Stimulated activated CD8-positive, alpha-beta memory T cell treated with anti-CD3 and anti-CD28 coated beads, Interleukin-15, amount 100 ng/mL, for 1 hour (primary cell): ENCODE results near the gene NLRP4.

ENCODE experiments used
- DNase-seq: peaks from one replicate; pipeline ENCODE4 v3.0.0-alpha.2; 2020; ENCODE audit warnings: low read depth

The NLRP4 gene, protein sequence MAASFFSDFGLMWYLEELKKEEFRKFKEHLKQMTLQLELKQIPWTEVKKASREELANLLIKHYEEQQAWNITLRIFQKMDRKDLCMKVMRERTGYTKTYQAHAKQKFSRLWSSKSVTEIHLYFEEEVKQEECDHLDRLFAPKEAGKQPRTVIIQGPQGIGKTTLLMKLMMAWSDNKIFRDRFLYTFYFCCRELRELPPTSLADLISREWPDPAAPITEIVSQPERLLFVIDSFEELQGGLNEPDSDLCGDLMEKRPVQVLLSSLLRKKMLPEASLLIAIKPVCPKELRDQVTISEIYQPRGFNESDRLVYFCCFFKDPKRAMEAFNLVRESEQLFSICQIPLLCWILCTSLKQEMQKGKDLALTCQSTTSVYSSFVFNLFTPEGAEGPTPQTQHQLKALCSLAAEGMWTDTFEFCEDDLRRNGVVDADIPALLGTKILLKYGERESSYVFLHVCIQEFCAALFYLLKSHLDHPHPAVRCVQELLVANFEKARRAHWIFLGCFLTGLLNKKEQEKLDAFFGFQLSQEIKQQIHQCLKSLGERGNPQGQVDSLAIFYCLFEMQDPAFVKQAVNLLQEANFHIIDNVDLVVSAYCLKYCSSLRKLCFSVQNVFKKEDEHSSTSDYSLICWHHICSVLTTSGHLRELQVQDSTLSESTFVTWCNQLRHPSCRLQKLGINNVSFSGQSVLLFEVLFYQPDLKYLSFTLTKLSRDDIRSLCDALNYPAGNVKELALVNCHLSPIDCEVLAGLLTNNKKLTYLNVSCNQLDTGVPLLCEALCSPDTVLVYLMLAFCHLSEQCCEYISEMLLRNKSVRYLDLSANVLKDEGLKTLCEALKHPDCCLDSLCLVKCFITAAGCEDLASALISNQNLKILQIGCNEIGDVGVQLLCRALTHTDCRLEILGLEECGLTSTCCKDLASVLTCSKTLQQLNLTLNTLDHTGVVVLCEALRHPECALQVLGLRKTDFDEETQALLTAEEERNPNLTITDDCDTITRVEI

DNA sequence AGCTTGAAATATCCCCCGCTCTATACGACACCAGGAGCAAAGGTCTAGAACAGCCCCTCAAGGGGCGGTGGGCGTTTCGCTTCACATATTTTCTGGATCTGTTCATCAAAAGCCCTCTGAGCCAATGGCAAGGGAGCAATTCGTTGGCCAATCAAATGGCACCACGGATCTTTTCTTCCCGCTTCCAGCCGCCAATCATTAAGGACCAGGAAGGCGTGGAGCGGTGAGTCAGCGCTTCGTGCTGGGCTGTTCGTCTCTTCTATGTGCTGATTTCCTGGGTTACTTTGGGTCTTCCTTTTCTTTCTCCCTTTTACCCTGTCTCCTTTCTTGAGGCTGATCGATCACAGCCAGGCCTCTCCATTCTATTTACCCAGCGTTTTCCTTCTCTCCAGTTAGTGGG is at the start of gene NLRP4:
NLRP4 (plus strand) TSS at position 201 of the 400 bp plus-strand sequence. CDS start 15,541 bp downstream, outside the sequence.
- DNase-seq = no peak

DNA sequence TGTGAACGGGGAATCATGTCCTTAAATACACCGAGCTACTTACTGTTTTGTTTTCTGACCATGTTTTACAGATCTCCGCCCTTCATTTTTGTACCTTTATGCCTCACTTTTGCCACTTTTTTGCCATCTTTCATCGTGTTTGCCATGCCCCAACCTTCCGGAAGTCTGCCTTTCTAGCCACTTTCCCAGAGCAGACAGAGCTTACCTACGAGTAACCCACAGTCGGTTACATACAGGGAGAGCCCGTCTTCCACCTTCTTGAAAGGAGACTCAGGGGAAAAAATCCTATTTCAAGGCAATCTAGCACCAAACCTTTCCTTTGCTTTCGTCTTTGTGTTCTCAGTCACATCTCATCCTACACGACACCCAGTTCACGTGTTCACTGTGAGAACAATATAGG is 41.3 kb upstream of the NLRP4 start:
- no peak for DNase-seq

DNA sequence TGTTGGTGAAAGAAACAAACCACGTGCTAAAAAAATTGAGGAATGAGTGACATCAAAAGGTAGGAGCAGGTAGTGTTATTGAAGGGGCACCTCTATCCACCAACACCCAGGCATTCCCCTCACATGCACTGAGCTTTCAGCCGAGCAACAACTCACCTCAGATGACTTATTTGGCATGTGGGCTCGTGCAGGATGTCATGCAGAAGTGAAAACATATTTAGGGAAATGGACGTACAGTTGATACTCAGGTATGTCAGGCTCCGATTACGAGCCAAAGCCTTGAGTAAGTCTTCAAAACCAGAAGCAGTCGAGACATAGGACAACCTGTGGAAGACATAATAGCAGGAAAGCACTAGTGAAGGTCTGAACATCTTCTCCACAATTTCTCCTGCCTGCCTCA is 34.9 kb upstream of the NLRP4 start:
- no peak for DNase-seq

DNA sequence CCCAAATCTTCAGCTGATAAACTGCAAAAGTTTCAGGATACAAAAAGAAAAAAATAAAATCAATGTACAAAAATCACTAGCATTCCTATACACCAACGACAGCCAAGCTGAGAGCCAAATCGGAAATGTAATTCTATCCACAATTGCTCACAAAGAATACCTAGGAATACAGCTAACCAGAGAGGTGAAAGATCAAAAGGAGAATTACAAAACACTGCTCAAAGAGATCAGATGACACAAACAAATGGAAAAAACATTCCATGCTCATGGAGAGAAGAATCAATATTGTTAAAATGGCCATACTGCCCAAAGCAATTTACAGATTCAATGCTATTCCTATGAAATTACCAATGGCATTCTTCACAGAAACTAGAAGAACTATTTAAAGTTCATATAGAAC is 34.1 kb upstream of the NLRP4 start:
- DNase-seq = no peak

DNA sequence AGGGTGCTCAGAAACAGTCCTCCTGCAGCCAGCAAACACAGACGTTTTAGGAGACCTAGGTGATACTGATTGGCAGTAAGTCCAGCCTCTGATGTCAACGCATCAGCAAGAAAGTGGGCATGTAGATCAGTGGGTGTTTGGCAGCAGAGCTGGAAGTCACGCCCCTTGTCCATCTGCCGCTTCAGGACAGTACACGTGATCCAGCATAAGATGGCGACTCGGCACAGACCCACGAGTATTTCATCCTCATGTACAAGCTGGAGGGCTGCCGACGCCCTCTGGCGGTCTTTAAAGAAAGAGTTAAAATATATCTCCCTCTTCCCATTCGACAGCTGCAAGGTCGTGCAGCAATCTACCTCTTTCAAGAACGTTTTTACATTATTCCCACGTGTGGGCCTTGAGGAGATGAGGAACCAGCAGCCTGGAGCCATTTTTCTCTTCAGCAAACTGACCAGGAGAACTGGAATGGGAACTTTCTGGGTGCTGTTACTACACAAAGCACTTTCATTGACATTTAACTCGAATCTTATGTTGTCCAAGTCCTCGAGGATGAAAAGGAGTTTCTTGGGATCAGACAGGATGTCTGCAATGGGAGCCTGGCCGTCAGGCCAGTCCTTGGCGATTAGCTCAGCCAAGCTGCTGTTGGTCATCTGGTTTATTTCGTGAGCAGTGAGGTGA is 26.8 kb upstream of the NLRP4 start:
- DNase-seq = no peak

DNA sequence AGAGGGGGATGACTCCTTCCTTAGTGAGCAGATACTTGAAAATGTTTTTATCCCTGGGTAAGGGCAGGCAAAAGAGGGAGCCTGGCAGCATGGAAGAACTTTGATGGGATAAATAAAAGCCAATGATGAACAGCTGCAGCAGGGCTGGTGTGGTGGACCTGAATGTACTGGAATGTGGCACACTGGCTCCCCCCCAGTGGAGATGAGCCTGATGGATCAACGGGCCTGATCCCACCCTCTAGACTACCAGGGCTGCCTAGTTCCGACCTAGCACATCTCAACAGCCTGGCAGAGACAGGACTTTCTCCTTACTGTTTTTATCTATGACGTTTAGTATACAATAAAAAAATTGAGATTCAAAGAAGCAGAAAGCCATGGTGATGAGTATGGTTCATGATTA is 25.0 kb upstream of the NLRP4 start:
- no peak for DNase-seq

DNA sequence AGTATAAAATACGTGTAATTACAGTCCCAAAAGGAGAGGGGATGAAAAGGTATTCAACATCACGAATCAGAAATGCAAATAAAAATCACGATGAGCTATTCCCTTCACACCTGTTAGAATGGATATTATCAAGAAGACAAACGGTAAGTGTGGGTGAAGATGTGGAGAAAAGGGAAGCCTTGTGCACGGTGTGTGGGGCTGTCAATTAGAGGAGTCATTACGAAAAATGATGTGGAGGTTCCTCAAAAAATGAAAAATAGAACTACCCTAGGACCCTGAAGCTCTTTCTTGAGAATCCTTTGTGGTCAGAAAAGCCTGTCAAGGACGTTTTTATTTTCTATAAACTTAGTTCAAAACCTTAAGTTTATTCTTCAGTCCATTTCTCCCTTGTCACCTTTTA is 23.9 kb upstream of the NLRP4 start:
- no peak for DNase-seq

DNA sequence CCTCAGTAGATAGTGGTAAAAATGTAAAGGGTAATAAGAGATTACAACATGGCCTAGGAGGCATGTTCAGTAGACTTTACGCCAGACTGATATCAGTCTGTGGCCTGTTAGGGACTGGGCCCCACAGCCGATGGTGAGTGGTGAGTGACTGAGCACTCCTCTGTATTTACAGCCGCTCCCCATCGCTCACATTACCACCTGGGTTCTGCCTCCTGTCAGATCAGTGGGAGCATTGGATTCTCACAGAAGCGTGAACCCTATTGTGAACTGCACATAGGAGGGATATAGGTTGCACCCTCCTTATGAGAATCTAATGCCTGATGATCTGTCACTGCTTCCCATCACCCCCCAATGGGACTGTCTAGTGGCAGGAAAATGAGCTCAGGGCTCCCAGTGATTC is 22.4 kb upstream of the NLRP4 start:
- DNase-seq = no peak

DNA sequence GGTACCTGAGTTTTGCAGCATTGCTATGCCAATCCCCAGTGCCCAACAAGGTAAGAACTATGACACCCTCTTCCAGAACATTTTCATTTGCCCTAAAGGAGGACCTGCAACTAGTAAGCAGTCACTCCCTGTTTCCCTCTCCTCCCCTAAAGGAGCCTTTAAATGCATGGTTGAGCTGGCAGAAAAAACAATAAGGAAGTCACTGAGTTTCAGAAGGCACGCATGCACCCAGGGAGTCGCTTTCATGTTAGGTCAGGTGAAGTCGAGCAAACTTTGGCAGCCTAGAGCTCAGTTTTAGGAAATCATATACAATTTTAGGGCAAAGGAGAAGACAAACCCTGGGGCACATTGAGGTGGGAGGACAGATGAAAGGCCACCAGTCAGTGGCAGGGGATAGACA is 16.3 kb upstream of the NLRP4 start:
- no peak for DNase-seq

DNA sequence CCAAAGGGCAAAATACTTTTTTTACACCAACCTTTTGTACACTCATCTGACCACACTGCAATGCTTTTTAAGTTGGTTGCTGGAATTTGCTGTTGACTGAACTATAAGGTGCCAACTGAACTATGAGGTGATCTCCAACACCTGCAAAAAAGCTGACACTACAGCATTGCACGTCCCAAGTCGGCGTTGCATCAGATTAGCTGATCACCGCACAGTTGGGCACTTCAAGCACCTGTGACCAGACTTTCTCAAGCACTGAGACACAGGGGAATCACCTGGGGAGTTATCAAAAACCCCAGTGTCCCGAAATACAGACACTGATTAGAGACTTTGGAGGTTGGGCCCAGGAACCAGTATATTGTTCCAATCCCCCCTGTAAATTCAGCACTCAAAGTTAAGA is 5.7 kb upstream of the NLRP4 start:
- no peak for DNase-seq

DNA sequence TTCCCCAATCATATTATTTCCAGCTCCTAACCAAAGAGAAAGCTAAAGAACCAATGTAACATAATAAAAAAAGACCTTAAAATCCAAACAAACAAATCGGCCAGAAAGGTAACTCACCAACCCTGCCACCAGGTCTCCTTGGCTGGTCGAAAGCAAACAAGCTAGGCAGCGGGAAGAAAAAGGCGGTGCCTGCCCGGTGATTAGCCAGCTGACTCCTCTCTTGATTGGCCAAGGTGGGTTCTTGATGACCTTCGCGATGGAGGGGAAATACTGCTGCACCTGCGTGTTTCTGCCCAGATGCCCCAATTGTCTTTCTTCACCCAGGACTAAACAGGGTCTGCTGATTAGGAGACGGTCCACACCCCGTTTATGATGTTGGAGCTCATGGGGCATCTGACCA is 4.5 kb upstream of the NLRP4 start, which contains the start of gene NLRP11:
NLRP11 (minus strand) TSS at position 154 of the 400 bp plus-strand sequence. CDS start 13,825 bp downstream, outside the sequence.
- no peak for DNase-seq

DNA sequence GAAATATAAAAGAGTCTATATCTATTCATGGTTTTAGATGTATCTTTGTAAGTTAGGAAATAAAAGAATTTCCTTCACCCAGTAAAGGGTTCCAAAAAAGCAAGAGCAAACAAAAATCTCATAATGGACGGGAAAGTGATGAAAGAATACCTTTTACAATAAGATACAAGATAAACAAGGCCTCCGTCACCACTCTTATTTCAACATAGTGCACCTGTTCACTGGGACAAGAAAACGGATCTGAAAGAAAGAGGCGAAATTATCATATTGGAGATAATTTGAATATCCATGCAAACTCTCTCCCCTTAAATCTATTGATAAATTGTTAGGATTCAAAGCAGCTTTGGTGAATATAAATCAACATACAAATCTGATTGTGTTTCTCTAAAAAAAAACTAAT is 3.7 kb upstream of the NLRP4 start:
- no peak for DNase-seq

DNA sequence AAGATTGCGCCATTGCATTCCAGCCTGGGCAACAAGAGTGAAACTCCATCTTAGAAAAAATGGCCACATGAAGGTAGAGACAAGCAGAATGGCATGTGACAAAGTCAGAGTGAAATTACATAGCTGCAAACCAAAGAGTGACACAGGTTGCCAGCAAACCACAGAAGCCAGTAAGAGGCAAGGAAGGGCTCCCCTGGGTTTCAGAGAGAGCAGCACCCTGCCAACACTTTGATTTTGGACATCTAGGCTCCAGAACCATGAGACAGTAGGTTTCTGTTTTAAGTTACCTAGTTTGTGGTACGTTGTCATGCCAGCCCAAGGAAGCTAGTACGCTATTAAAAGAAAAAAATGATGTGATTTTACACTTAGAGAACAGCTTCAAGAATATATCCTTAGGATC is 1.9 kb downstream of the NLRP4 start:
- DNase-seq = no peak

DNA sequence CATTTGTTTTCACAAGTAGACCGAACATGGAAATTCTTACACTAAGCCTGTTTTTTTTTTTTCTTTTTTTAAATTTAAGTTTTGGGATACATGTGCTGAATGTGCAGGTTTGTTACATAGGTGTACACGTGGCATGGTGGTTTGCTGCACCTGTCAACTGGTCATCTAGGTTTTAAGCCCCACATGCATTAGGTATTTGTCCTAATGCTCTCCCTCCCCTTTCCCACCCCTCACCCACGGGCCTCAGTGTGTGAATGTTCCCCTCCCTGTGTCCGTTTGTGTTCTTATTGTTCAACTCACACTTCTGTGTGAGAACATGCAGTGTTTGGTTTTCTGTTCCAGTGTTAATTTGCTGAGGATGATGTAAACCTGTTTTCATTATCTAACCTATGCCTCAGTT is 2.6 kb downstream of the NLRP4 start:
- DNase-seq = no peak

DNA sequence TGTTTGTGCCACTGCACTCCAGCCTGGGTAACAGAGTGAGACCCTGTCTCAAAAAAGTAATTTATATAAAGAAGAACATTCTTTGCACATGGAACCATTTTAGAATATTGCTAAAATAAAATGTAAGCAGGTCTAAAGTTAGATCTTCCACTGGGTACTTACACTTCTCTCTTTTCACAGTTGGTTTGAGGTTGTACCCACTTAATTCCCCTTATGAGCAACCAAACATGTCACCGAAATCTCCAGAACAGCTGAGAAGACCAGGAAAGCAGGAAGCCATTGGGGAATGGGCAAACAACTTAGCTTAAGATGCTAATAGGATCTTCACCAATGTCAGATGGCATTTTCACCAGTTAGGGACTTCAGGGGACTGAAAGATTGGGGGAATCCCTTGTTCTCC is 18.8 kb downstream of the NLRP4 start:
- DNase-seq = no peak

DNA sequence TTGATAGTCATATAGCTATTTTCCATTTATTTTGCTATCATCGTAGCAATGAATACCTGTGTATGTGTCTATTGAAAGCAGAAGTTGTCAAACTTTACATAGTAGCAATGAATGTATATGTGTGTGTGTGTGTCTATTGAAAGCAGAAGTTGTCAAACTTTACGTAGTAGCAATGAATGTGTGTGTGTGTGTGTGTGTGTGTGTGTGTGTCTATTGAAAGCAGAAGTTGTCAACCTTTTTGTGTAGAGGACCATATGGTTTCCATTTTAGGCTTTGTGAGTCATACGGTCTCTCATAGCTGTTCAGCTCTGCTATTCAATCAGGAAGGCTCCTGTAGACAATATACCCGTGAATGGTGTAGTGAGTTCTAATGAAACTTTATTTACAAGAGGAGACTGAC is 20.8 kb downstream of the NLRP4 start:
- no peak for DNase-seq

DNA sequence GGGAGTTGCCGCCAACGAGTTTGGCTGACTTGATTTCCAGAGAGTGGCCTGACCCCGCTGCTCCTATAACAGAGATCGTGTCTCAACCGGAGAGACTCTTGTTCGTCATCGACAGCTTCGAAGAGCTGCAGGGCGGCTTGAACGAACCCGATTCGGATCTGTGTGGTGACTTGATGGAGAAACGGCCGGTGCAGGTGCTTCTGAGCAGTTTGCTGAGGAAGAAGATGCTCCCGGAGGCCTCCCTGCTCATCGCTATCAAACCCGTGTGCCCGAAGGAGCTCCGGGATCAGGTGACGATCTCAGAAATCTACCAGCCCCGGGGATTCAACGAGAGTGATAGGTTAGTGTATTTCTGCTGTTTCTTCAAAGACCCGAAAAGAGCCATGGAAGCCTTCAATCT is 21.6 kb downstream of the NLRP4 start:
- DNase-seq = no peak

DNA sequence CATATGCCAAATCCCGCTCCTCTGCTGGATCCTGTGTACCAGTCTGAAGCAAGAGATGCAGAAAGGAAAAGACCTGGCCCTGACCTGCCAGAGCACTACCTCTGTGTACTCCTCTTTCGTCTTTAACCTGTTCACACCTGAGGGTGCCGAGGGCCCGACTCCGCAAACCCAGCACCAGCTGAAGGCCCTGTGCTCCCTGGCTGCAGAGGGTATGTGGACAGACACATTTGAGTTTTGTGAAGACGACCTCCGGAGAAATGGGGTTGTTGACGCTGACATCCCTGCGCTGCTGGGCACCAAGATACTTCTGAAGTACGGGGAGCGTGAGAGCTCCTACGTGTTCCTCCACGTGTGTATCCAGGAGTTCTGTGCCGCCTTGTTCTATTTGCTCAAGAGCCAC is 22.1 kb downstream of the NLRP4 start:
- DNase-seq = no peak

DNA sequence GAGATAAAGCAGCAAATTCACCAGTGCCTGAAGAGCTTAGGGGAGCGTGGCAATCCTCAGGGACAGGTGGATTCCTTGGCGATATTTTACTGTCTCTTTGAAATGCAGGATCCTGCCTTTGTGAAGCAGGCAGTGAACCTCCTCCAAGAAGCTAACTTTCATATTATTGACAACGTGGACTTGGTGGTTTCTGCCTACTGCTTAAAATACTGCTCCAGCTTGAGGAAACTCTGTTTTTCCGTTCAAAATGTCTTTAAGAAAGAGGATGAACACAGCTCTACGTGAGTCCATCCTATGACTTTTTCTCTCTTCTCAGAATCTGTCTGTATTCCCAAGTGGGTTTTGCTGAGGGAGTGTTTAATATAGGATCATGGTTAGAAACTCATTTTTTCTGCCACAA is 22.6 kb downstream of the NLRP4 start:
- no peak for DNase-seq

DNA sequence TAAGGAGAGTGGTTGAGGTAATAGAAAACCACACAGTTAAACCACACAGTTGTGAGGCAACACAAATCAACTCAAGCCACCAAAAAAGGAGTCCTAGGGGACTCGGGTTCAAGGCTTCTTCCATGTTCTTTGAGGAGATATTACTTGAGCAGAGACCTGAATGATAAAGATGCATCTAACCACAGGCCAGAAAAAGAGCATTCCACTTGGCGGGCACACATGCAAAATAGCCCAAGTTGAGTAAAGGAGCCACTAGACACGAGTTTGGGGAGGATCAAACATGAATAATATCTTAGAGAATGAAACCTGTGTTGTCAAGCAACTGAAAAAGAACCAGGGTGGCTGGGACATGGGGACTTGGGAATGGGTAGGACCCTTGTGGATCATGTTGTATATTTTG is 30.2 kb downstream of the NLRP4 start:
- no peak for DNase-seq

DNA sequence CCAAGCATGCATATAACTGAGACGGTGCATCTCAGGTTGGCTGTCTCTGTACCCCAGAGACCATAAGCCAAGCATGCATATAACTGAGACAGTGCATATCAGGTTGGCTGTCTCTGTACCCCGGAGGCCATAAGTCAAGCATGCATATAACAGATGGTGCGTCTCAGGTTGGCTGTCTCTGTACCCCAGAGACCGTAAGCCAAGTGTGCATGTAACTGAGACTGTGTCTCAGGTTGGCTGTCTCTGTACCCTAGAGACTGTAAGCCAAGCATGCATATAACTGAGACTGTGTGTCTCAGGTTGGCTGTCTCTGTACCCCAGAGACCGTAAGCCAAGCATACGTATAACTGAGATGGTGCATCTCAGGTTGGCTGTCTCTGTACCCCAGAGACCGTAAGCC is 30.8 kb downstream of the NLRP4 start:
- DNase-seq = no peak

DNA sequence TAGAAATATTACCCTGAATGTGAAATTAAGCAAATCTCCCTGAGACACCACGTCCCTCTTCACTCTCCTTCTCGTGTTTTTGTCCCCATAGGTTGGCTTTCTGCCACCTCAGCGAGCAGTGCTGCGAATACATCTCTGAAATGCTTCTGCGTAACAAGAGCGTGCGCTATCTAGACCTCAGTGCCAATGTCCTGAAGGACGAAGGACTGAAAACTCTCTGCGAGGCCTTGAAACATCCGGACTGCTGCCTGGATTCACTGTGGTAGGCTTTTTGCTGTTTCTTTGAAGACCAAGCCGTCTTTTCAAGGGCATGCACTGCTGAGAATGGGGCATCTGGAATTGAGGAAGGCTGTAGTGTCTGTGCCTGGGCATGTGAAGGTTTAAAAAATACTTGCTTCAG is 34.4 kb downstream of the NLRP4 start:
- DNase-seq = no peak
